SK-N-SH (cell line): ENCODE measurements around the gene TBC1D20.

Experiments used
- EZH2phosphoT487 ChIP-seq: fragments of 200-600 bp; sonication (generic); IDR thresholded peaks from 2 replicates; pipeline ENCODE4 v1.6.1; 2017; ENCODE audit warnings: low read depth, mixed run types, mild to moderate bottlenecking, antibody characterized with exemption, moderate library complexity, borderline replicate concordance
- JUND ChIP-seq: IDR thresholded peaks from 2 replicates; pipeline ENCODE4 v1.4.0; 2012
- NRF1 ChIP-seq: IDR thresholded peaks from 2 replicates; pipeline ENCODE4 v1.6.1; 2012; ENCODE audit warnings: low read depth, mild to moderate bottlenecking, low read length
- REST ChIP-seq: IDR thresholded peaks from 2 replicates; pipeline ENCODE4 v1.6.1; 2012; ENCODE audit warnings: mild to moderate bottlenecking, low read depth, low read length, moderate library complexity

GRCh38 chr20:504632-505075, 42.3 kb upstream of the TBC1D20 start:
- TF ChIP-seq EZH2phosphoT487 (no peak), JUND (no peak), REST (no peak), NRF1 (no peak)
